Brain microvascular endothelial cell (primary cell): ENCODE measurements around the gene SLC6A20.

Experiments
- DNase-seq: peaks from one replicate; pipeline ENCODE4 v3.0.0-alpha.2; 2020
- H3K27ac ChIP-seq: fragments of 250-450 bp; sonication (Bioruptor Pico); 2 replicates; pipeline ENCODE4 v1.5.1; 2020; ENCODE audit warnings: mild to moderate bottlenecking, moderate library complexity
- H3K27me3 ChIP-seq: fragments of 250-450 bp; sonication (Bioruptor Pico); replicated peaks from 2 replicates; pipeline ENCODE4 v1.5.1; 2020; ENCODE audit warnings: mild to moderate bottlenecking
- H3K36me3 ChIP-seq: fragments of 250-450 bp; sonication (Bioruptor Pico); replicated peaks from 2 replicates; pipeline ENCODE4 v1.5.1; 2020; ENCODE audit warnings: mild to moderate bottlenecking
- H3K4me3 ChIP-seq: 2 replicates; pipeline ENCODE4 v1.5.1; 2011; ENCODE audit warnings: low read depth, mild to moderate bottlenecking, control low read depth, low read length, moderate library complexity
- CTCF ChIP-seq: IDR thresholded peaks from 2 replicates; pipeline ENCODE4 v1.5.1; 2011; ENCODE audit warnings: low read depth, mild to moderate bottlenecking, moderate library complexity, low read length, control low read depth, inconsistent platforms; ENCODE audit errors: missing control alignments
- in situ Hi-C: cut with HindIII; loops from 2 replicates; pipeline ENCODE4 v1.10.0; 2017; ENCODE audit warnings: low sequenced_read_pairs, low pct_ligation_motif_present

The SLC6A20 gene

DNA sequence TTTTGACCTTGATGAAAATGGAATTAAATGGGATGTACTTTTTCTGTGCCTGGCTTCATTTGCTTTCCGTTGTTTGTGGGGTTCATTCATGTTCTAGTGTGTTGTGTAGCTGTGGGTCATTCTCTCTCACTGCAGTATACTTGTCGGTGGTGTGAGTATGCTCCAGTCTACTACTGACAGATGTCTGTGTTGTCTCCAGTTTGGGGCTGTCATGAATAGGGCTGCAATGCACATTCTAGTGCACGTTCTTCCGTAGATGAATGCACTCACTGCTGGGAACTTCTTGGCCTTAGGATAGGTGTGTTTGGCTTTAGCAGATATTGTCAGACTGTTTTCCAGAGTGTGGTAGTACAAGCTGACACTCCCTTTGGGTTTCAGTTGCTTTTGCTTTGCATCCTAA, 1.7 kb upstream of the SLC6A20 start:
- H3K27me3 ChIP-seq: peaks cover 47% of the 10 kb centered on the region
- no peak for DNase-seq
- no peak overlapping the region for H3K27ac ChIP-seq
- no peak for TF ChIP-seq CTCF
- H3K4me3 ChIP-seq: no peak overlapping the region
- in situ Hi-C loops: no loop called here
- no peaks in the 10 kb centered on the region for H3K36me3 ChIP-seq

DNA sequence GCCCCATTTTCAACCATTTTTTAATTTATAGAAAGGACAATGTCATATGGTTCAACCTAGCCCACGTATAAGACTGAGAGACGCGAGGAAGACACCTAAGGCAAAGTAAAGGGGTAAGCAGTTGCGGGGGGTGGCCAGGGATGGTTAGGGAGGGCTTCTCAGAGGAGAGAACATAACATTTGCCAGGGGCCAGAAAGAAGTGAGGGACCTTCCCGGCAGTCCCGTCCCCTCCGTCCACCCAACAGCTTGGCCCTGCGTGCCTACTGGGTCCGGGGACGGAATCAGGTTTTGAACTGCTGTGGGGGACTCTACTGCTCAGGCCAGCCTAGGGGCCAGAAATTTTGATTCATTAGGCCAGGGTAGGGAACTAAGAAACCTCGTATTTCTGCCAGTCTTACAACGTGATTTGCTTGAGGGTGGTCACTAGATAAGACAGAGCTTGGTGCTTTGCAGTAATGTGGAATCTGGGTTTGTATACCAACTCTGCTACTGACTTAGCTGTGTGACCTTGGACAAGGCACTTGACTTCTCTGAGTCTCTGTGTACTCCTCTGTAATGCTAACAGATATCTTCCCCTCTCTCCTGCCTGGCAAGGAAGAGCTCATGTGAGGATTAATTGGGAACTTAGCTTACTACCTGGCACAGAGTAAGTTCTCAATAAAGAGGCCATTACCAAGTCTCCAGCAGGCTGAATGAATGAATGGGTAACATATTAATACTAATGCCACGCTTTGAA, 734 bp upstream of the SLC6A20 start:
- H3K27me3 ChIP-seq: peaks cover 50% of the 10 kb centered on the region
- no peaks in the 10 kb centered on the region for H3K36me3 ChIP-seq
- H3K4me3 ChIP-seq: no peak overlapping the region
- H3K27ac ChIP-seq: no peak overlapping the region
- no peak for TF ChIP-seq CTCF
- DNase-seq: no peak
- in situ Hi-C loops: no loop called here

GRCh38 chr3:45795509-45795881, 841 bp downstream of the SLC6A20 start:
- H3K27me3 ChIP-seq: peaks cover 50% of the 10 kb centered on the region
- TF ChIP-seq CTCF: no peak
- no peaks in the 10 kb centered on the region for H3K36me3 ChIP-seq
- H3K4me3 ChIP-seq: no peak overlapping the region
- in situ Hi-C loops: no loop called here
- no peak overlapping the region for H3K27ac ChIP-seq
- no peak for DNase-seq

DNA sequence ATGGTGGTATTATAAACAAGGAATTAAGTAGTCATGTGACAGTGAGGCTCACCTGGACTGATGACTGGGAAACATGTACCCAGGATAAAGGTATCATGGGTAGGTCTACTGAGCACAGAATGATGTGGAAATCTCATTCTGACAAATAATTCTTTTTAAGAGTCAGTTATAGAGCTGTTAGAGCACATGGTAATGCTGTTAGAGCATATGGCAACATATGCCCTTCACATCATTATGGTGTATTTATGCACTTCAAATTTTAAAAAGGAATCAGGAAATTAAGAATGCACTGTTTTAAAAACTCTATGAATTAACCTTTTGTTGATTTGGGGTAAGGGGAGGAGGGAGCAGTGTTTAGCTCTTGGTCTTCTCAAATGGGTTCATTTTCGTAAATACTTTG, 1.7 kb downstream of the SLC6A20 start:
- H3K27me3 ChIP-seq: peaks cover 50% of the 10 kb centered on the region
- no peaks in the 10 kb centered on the region for H3K36me3 ChIP-seq
- no peak for DNase-seq
- in situ Hi-C loops: no loop called here
- TF ChIP-seq CTCF: no peak
- H3K4me3 ChIP-seq: no peak overlapping the region
- no peak overlapping the region for H3K27ac ChIP-seq

- no peak overlapping the region for H3K27ac ChIP-seq
- DNase-seq: no peak
- H3K27me3 ChIP-seq: peaks cover 50% of the 10 kb centered on the region
- no peaks in the 10 kb centered on the region for H3K36me3 ChIP-seq
- no peak overlapping the region for H3K4me3 ChIP-seq
- in situ Hi-C loops: no loop called here
- no peak for TF ChIP-seq CTCF
Observed at GRCh38 chr3:45794177-45794560, 2.2 kb downstream of the SLC6A20 start.
